BLaER1 treated with 17β-estradiol and CSF1 and Interleukin-3, amounts not matched to agents 10 nM and 100 nM (cell line): ENCODE measurements around the gene ACOT6.
"Not testable (repeated sequence)": the region's sequence is repeated elsewhere in the genome, so short reads cannot be mapped to it uniquely, and the experiment has no call there.

Experiments
- H3K27ac ChIP-seq, 11 experiments: shearing (Covaris generic); formaldehyde crosslinking; 2 replicates each; pipeline ENCODE4 v1.8.1; 2022
- H3K27me3 ChIP-seq, 11 experiments: shearing (Covaris generic); formaldehyde crosslinking; 2 replicates each; pipeline ENCODE4 v1.8.1; 2022
- H3K36me3 ChIP-seq, 11 experiments: shearing (Covaris generic); formaldehyde crosslinking; 2 replicates each; pipeline ENCODE4 v1.8.1; 2022
- H3K4me1 ChIP-seq, 10 experiments: shearing (Covaris generic); formaldehyde crosslinking; 2 replicates each; pipeline ENCODE4 v1.8.1; 2022
- H3K4me2 ChIP-seq, 11 experiments: shearing (Covaris generic); formaldehyde crosslinking; 2 replicates each; pipeline ENCODE4 v1.8.1; 2022
- H3K4me3 ChIP-seq, 10 experiments: shearing (Covaris generic); formaldehyde crosslinking; 2 replicates each; pipeline ENCODE4 v1.8.1; 2022
- H3K9ac ChIP-seq, 11 experiments: shearing (Covaris generic); formaldehyde crosslinking; 2 replicates each; pipeline ENCODE4 v1.8.1; 2022
- H3K9me3 ChIP-seq, 11 experiments: shearing (Covaris generic); formaldehyde crosslinking; replicated peaks in 1 of 11; 2 replicates each; pipeline ENCODE4 v1.8.1; 2022
- H4K20me1 ChIP-seq, 11 experiments: shearing (Covaris generic); formaldehyde crosslinking; 2 replicates each; pipeline ENCODE4 v1.8.1; 2022
- Cebpa-rat ChIP-seq, 11 experiments: shearing (Covaris generic); IDR thresholded peaks; 2 replicates each; pipeline ENCODE4 v1.8.1; 2022

The ACOT6 gene

DNA sequence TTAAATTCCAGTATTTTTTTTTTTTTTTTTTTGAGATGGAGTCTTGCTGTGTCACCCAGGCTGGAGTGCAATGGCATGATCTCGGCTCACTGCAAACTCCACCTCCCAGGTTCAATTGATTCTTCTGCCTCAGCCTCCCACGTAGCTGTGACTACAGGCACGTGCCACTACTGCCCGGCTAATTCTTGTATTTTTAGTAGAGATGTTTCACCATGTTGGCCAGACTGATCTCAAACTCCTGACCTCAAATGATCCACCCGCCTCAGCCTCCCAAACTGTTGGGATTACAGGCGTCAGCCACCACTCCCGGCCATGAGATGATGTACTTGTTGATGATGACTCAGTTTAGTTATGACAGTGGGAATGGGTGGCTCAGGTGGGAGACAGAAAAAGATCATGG, 38.1 kb upstream of the ACOT6 start:
- H3K36me3 ChIP-seq, H3K9ac ChIP-seq, H3K4me2 ChIP-seq, H4K20me1 ChIP-seq, H3K27ac ChIP-seq, H3K4me3 ChIP-seq, H3K9me3 ChIP-seq: not testable (repeated sequence)
- Histone ChIP-seq H3K27me3 (peaks cover 12 to 14% (median 14%) of the 10 kb centered on the region in 11 experiments), H3K4me1 (peaks cover 0 to 10% (median 5%) of the 10 kb centered on the region in 10 experiments; a peak in 8 of 20 replicates)

- Histone ChIP-seq H3K4me2 (no peak overlapping the region), H3K27ac (no peak overlapping the region), H3K9me3 (no peaks in the 10 kb centered on the region), H3K36me3 (peaks cover 0 to 8% (median 0%) of the 10 kb centered on the region in 11 experiments; a peak in 3 of 22 replicates), H4K20me1 (no peaks in the 10 kb centered on the region), H3K9ac (no peak overlapping the region), H3K4me1 (no peaks in the 10 kb centered on the region), H3K4me3 (no peak overlapping the region), H3K27me3 (no peaks in the 10 kb centered on the region)
- no peak for TF ChIP-seq Cebpa-rat (IDR thresholded peaks at IDR 0.05)
Observed at GRCh38 chr14:73576391-73576790, 35.9 kb upstream of the ACOT6 start.

- not testable (repeated sequence) for H3K9me3 ChIP-seq, H3K4me2 ChIP-seq, H3K36me3 ChIP-seq, H4K20me1 ChIP-seq, H3K27me3 ChIP-seq, H3K4me3 ChIP-seq, H3K27ac ChIP-seq, H3K9ac ChIP-seq, H3K4me1 ChIP-seq
Observed at GRCh38 chr14:73577214-73577613, 35.1 kb upstream of the ACOT6 start.

DNA sequence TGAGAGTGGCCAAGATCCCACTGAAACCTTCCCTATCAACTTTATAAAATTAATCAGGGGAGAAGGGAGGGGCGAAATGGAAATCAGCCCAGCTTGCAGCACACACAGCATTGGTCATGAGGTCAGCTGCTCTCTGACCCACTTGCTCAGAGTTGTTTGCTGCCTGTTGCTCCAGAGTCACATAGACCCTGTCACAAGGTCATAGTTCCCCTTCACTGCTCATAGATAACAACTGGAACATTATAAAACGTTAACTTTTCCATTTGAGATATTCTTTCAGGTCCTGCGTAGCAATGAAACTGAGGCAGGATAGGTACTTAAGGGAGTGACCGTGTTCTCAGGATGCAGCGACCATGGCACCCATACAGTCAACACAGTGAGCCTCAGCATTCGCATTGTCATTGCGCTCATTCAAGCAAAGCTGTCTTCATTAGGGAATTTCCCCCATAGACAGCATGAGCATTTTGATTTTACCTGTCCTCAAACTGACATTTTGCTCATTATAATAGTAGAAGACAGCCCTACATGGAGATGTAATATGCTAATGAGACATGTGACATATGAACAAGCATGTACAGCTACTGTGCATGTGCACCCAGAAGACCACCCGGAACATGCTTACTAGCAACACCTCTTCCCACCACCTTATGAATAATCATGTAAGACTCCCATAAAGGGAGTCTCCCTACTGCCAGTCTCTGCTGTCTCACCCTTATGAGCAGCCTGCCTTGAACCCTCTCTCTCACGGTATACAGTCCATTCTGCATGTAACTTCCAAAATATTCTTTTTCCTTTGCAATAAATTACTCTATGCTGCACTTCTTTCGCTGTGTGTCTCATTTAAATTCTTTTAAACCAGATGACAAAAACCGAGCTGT, 30.0 kb upstream of the ACOT6 start:
- not testable (repeated sequence) for H3K4me3 ChIP-seq, H4K20me1 ChIP-seq, H3K4me2 ChIP-seq, H3K27me3 ChIP-seq, H3K4me1 ChIP-seq, H3K9me3 ChIP-seq, H3K27ac ChIP-seq, H3K36me3 ChIP-seq, H3K9ac ChIP-seq

DNA sequence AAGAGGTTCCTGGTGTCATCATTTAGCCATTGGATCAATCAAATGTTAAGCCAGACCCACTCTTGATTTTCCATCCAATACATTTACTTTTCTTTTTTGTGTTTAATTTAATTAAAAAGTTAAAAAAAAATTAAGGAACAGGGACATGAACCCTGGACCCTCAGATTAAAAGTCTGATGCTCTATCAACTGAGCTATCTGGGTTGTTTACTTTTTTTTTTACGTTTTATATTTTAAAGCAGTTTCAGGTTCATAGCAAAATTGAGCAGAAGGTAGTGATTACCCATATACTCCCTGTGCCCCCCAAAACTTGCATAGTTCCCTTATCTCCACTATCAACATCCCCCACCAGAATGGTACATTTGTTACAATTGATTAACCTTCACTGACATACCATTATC, 23.6 kb upstream of the ACOT6 start:
- no peak for TF ChIP-seq Cebpa-rat (IDR thresholded peaks at IDR 0.05)

DNA sequence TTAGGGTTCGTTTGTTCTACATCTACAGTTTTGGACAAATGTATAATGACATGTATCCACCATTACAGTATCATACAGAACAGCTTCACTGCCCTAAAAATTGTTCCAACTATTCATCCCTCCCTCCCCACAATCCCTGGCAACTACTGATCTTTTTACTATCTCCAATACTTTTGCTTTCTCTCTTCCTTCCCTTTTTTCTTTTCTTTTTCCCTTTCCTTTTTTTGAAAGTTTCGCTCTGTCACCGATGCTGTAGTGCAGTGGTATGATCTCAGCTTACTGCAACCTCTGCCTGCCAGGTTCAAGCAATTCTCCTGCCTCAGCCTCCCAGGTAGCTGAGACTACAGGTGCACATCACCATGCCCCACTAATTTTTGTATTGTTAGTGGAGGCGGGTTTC, 23.2 kb upstream of the ACOT6 start:
- Histone ChIP-seq H3K9me3 (peaks cover 22 to 32% (median 29%) of the 10 kb centered on the region in 11 experiments), H3K36me3 (peaks cover 0 to 5% (median 0%) of the 10 kb centered on the region in 11 experiments; a peak in 1 of 22 replicates), H3K27ac (no peak overlapping the region), H3K4me2 (no peak overlapping the region), H3K4me3 (no peak overlapping the region), H3K4me1 (no peaks in the 10 kb centered on the region), H3K9ac (no peak overlapping the region), H3K27me3 (peaks cover 14 to 28% (median 21%) of the 10 kb centered on the region in 11 experiments), H4K20me1 (no peaks in the 10 kb centered on the region)
- TF ChIP-seq Cebpa-rat (IDR thresholded peaks at IDR 0.05): no peak

More for the DNA sequence above, 23.6 kb upstream of the ACOT6 start:
- Histone ChIP-seq H3K9ac (no peak overlapping the region), H3K4me1 (no peaks in the 10 kb centered on the region), H3K4me2 (no peak overlapping the region), H3K4me3 (no peak overlapping the region), H4K20me1 (no peaks in the 10 kb centered on the region), H3K36me3 (peaks cover 0 to 5% (median 0%) of the 10 kb centered on the region in 11 experiments; a peak in 1 of 22 replicates), H3K27me3 (peaks cover 14 to 28% (median 21%) of the 10 kb centered on the region in 11 experiments), H3K27ac (no peak overlapping the region), H3K9me3 (peaks cover 22 to 32% (median 29%) of the 10 kb centered on the region in 11 experiments)

DNA sequence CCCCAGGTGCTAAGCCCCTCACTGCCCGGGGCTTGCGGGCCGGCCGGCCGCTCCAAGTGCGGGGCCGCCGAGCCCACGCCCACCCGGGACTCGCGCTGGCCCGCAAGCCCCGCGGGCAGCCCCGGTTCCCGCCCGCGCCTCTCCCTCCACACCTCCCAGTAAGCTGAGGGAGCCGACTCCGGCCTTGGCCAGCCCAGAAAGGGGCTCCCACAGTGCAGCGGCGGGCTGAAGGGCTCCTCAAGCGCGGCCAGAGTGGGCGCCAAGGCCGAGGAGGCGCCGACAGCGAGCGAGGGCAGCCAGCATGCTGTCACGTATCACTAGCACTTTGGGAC, 21.7 kb upstream of the ACOT6 start:
- H3K36me3 ChIP-seq, H4K20me1 ChIP-seq, H3K4me2 ChIP-seq, H3K27ac ChIP-seq, H3K9ac ChIP-seq, H3K4me1 ChIP-seq, H3K4me3 ChIP-seq: not testable (repeated sequence)
- H3K27me3 ChIP-seq: peaks cover 14 to 28% (median 21%) of the 10 kb centered on the region in 11 experiments
- peaks cover 22 to 32% (median 29%) of the 10 kb centered on the region in 11 experiments for H3K9me3 ChIP-seq

GRCh38 chr14:73591690-73592449, 20.4 kb upstream of the ACOT6 start, which contains the start of gene ACOT4:
TSS of gene ACOT4 (plus strand) at chr14:73591873. CDS start at chr14:73591960, 87 bp downstream.
- Histone ChIP-seq H3K27me3 (peaks cover 14 to 28% (median 21%) of the 10 kb centered on the region in 11 experiments), H3K9ac (no peak within 1 kb of the TSS), H3K4me3 (peak within 1 kb of the TSS in 3 of 10 experiments; percentile 14 to 51 (median 23); a peak in 4 of 20 replicates), H3K36me3 (peaks cover 0 to 5% (median 0%) of the 10 kb centered on the region in 11 experiments; a peak in 1 of 22 replicates), H3K4me1 (no peaks in the 10 kb centered on the region), H4K20me1 (no peaks in the 10 kb centered on the region), H3K9me3 (peaks cover 22 to 32% (median 29%) of the 10 kb centered on the region in 11 experiments), H3K4me2 (peak within 1 kb of the TSS in 5 of 11 experiments; percentile 2 to 42 (median 19); a peak in 5 of 22 replicates), H3K27ac (no peak within 1 kb of the TSS)
- no peak for TF ChIP-seq Cebpa-rat (IDR thresholded peaks at IDR 0.05)

DNA sequence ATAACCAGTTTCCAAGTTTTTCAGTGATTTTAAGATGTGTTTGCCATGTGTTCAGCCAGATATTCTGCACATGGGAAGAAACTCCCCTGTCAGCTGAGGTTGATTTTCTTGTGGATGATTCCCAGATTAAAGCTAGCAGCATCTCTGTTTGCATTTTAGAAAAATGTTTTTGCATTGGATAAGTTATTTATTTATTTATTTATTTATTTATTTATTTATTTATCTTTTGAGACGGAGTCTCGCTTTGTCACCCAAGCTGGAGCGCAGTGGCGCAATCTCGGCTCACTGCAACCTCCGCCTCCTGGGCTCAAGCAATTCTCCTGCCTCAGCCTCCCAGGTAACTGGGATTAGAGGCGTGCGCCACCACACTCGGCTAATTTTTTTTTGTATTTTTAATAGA, 17.8 kb upstream of the ACOT6 start:
- Histone ChIP-seq H3K4me1 (no peaks in the 10 kb centered on the region), H4K20me1 (no peaks in the 10 kb centered on the region), H3K4me3 (no peak overlapping the region), H3K36me3 (peaks cover 0 to 5% (median 0%) of the 10 kb centered on the region in 11 experiments; a peak in 1 of 22 replicates), H3K4me2 (no peak overlapping the region), H3K27me3 (peaks cover 14 to 28% (median 21%) of the 10 kb centered on the region in 11 experiments), H3K9ac (no peak overlapping the region), H3K27ac (no peak overlapping the region), H3K9me3 (peaks cover 22 to 31% (median 29%) of the 10 kb centered on the region in 11 experiments)
- TF ChIP-seq Cebpa-rat (IDR thresholded peaks at IDR 0.05): no peak
